ENCODE measurements around the gene TMEM14A. TPM values are rescaled to one million over a fixed set of nuclear protein-coding genes. Genes with fewer than 3 reads are reported as not detected.
"Not testable (repeated sequence)": the region's sequence is repeated elsewhere in the genome, so short reads cannot be mapped to it uniquely, and the experiment has no call there.

The TMEM14A gene
- total RNA-seq, 6 experiments from 2014 or later = 20.7 to 41.2 (median 33.3) TPM

- no peak overlapping the region for H3K27ac ChIP-seq
- intact Hi-C loops (cut with DNase I) = no loop called here
- H3K27me3 ChIP-seq = no peaks in the 10 kb centered on the region
- no peak for ATAC-seq
- 75% methylated on average over 4 of the region's 7 CpGs for WGBS (ENCODE audit: insufficient coverage, low coverage, low lambda C conversion rate, missing lambda C conversion rate)
- H3K36me3 ChIP-seq = peaks cover 0 to 4% (median 0%) of the 10 kb centered on the region in 4 donors
- H3K4me3 ChIP-seq = no peak overlapping the region
- peaks cover 0 to 27% (median 11%) of the 10 kb centered on the region in 4 donors for H3K4me1 ChIP-seq
- no peaks in the 10 kb centered on the region for H3K9me3 ChIP-seq
- no peak for DNase-seq
- TF ChIP-seq POLR2A (IDR thresholded peaks at IDR 0.05) = no peak
- TF ChIP-seq, protein P1, sequence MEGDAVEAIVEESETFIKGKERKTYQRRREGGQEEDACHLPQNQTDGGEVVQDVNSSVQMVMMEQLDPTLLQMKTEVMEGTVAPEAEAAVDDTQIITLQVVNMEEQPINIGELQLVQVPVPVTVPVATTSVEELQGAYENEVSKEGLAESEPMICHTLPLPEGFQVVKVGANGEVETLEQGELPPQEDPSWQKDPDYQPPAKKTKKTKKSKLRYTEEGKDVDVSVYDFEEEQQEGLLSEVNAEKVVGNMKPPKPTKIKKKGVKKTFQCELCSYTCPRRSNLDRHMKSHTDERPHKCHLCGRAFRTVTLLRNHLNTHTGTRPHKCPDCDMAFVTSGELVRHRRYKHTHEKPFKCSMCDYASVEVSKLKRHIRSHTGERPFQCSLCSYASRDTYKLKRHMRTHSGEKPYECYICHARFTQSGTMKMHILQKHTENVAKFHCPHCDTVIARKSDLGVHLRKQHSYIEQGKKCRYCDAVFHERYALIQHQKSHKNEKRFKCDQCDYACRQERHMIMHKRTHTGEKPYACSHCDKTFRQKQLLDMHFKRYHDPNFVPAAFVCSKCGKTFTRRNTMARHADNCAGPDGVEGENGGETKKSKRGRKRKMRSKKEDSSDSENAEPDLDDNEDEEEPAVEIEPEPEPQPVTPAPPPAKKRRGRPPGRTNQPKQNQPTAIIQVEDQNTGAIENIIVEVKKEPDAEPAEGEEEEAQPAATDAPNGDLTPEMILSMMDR (IDR thresholded peaks at IDR 0.05) = no peak
These were observed 3.8 kb downstream of the TMEM14A start for GRCh38 chr6:52674666-52675065.

DNA sequence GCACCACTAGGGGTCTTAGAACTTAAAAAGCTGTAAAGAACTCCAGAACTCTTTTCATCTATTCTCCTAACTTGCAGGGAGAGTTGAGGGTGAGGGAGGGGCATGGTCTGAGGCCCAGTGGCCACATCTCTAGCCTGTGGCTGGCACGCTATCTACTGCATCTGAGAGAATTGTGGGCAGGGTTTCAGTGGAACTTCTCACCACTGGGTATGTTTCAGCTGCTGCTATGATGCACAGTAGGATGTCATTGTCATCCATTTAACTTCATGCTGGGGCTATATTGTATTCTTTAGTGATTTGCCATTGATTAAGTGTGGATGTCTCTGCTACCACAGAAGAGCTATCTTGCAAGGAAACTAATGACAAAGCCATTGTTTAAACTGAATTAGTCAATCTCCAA lies 4.5 kb downstream of the TMEM14A start:
- H3K27ac ChIP-seq = no peak overlapping the region
- TF ChIP-seq, protein P1 (IDR thresholded peaks at IDR 0.05) = no peak
- no peak for TF ChIP-seq POLR2A (IDR thresholded peaks at IDR 0.05)
- peaks cover 0 to 4% (median 0%) of the 10 kb centered on the region in 4 donors for H3K36me3 ChIP-seq
- DNase-seq (no peak), ATAC-seq (no peak)
- no CpG with 5 or more reads among the region's 1 CpG for WGBS (ENCODE audit: insufficient coverage, low coverage, low lambda C conversion rate, missing lambda C conversion rate)
- peaks cover 0 to 20% (median 8%) of the 10 kb centered on the region in 4 donors for H3K4me1 ChIP-seq
- intact Hi-C loops (cut with DNase I) = no loop called here
- no peaks in the 10 kb centered on the region for H3K9me3 ChIP-seq
- no peaks in the 10 kb centered on the region for H3K27me3 ChIP-seq
- no peak overlapping the region for H3K4me3 ChIP-seq

DNA sequence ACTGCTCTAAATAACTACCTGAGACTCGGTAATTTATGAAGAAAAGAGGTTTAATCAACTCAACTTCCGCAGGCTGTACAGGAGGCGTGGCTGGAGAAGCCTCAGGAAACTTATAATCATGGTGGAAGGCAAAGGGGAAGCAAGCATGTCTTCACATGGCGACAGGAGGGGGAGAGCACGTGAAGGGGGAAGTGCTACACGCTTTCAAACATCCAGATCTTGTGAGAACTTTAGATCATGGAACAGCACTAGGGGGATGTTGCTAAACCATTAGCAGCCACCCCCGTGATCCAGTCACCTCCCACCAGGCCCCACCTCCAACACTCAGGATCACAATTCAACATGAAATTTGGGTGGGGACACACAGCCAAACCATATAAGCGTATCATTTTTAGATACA lies 5.7 kb downstream of the TMEM14A start:
- H3K27ac ChIP-seq; H3K4me3 ChIP-seq; DNase-seq; H3K36me3 ChIP-seq; H3K9me3 ChIP-seq; H3K27me3 ChIP-seq; intact Hi-C loops (cut with DNase I); ATAC-seq: not testable (repeated sequence)
- 69% methylated on average over 3 of the region's 8 CpGs for WGBS (ENCODE audit: insufficient coverage, low coverage, low lambda C conversion rate, missing lambda C conversion rate)
- peaks cover 0 to 11% (median 5%) of the 10 kb centered on the region in 4 donors for H3K4me1 ChIP-seq

DNA sequence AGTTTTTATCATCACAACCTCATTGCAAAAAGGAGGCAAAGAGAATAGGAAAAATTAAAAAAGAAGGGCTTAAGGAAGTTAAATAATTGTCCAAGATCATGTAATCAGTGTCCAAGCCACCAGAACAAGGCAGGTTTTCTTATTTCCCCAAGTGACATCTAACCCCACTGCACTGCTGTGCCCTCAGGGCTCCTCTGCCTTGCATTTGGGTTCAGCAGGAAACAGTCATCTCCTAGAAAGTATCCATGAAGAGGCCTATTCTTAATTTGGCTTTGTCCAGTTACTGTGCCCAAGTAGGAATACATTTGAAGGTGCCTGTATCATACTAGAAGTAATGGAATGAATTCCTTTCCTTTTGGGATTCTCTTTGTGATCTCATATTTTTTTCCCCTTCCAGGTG lies 10.5 kb downstream of the TMEM14A start:
- H3K9me3 ChIP-seq = no peaks in the 10 kb centered on the region
- no peaks in the 10 kb centered on the region for H3K4me1 ChIP-seq
- TF ChIP-seq, protein P1 (IDR thresholded peaks at IDR 0.05) = no peak
- no peak for TF ChIP-seq POLR2A (IDR thresholded peaks at IDR 0.05)
- ATAC-seq (no peak), DNase-seq (no peak)
- H3K27ac ChIP-seq = no peak overlapping the region
- no peaks in the 10 kb centered on the region for H3K27me3 ChIP-seq
- no peak overlapping the region for H3K4me3 ChIP-seq
- peaks cover 0 to 25% (median 0%) of the 10 kb centered on the region in 4 donors for H3K36me3 ChIP-seq
- intact Hi-C loops (cut with DNase I) = no loop called here

GRCh38 chr6:52686878-52687699 lies 16.2 kb downstream of the TMEM14A start:
- Histone ChIP-seq H3K9me3 (no peaks in the 10 kb centered on the region), H3K27ac (no peak overlapping the region), H3K4me1 (peaks cover 0 to 3% (median 0%) of the 10 kb centered on the region in 4 donors), H3K27me3 (no peaks in the 10 kb centered on the region), H3K36me3 (peaks cover 0 to 13% (median 0%) of the 10 kb centered on the region in 4 donors), H3K4me3 (no peak overlapping the region)
- intact Hi-C loops (cut with DNase I) = no loop called here
- TF ChIP-seq, protein P1 (IDR thresholded peaks at IDR 0.05) = no peak
- TF ChIP-seq POLR2A (IDR thresholded peaks at IDR 0.05) = no peak
- DNase-seq (no peak), ATAC-seq (no peak)
- WGBS (ENCODE audit: insufficient coverage, low coverage, low lambda C conversion rate, missing lambda C conversion rate) = 85% methylated on average over 6 of the region's 6 CpGs

All from right lobe of liver (tissue), 6 donors.